Fibroblast of skin of right quadriceps (primary cell): ENCODE results near the gene CDK10.

Experiments
- DNase-seq: peaks from one replicate; pipeline ENCODE4 v3.0.0-alpha.2; 2013

CDK10 gene

GRCh38 chr16:89738072-89738377 is 51.5 kb downstream of the CDK10 start:
- DNase-seq: no peak

GRCh38 chr16:89738538-89739317 is 52.2 kb downstream of the CDK10 start:
- DNase-seq: no peak

GRCh38 chr16:89739383-89739782 is 52.9 kb downstream of the CDK10 start:
- no peak for DNase-seq

GRCh38 chr16:89741342-89742014 is 55.0 kb downstream of the CDK10 start:
- no peak for DNase-seq

- DNase-seq: no peak
Measured at GRCh38 chr16:89742948-89743347, 56.5 kb downstream of the CDK10 start.

DNA sequence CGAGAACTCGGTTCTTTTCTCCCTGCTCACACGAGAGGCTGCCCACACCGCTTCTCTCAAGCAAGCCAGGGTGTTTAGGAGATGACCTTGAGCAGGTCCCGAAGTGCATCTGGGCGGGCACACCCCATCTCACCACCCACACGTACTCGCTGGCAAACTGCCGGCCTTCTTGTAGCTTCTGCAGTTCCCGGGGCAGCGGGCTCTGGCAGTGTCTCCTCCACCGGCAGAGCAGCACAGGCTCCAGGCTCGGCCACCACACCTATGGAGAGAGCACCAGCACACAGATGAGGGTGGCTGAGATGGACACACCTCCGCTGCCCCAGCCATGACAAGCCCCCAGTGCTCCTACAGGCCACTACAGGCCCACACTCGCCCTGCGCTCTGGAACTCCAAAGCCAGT is 58.3 kb downstream of the CDK10 start:
- no peak for DNase-seq
